GM12878 (cell line): ENCODE data around the gene PLPPR1. TPM values are rescaled to one million over a fixed set of nuclear protein-coding genes. Genes with fewer than 3 reads are reported as not detected.

ENCODE experiments used
- ATAC-seq: fragments of 200-7000 bp; cut with Tn5 transposase; 3 replicates; pipeline ENCODE4 v1.9.1; 2020; ENCODE audit warnings: mild to moderate bottlenecking, moderate library complexity
- BruUV-seq: library from RNA; stranded (reverse); fragments of 400-500 nt; replicated peaks from 2 replicates; lab custom pipeline; 2021; lab: Mats Ljungman, UMichigan
- CTCF ChIA-PET: fragments of 300-600 bp; sonication (Branson Sonifier 250); formaldehyde crosslinking; extraction: SDS; loops from one replicate; lab custom pipeline; 2021; ENCODE audit warnings: inconsistent platforms; lab: Yijun Ruan, JAX
- POLR2A ChIA-PET: fragments of 350-600 bp; formaldehyde crosslinking; extraction: SDS; loops from one replicate; lab custom pipeline; 2021; ENCODE audit warnings: inconsistent platforms; lab: Charles Lee
- RAD21 ChIA-PET: fragments of 300-600 bp; sonication (Branson Sonifier 250); formaldehyde crosslinking; loops from one replicate; lab custom pipeline; 2023; ENCODE audit warnings: antibody characterized with exemption; ENCODE audit not compliant: unreplicated experiment; lab: Charles Lee
- SMC1A ChIA-PET: fragments of 300-600 bp; sonication (Branson Sonifier 250); formaldehyde crosslinking; loops from one replicate; lab custom pipeline; 2023; ENCODE audit not compliant: unreplicated experiment, uncharacterized antibody; lab: Charles Lee
- DNase-seq: peaks from one replicate; pipeline ENCODE4 v3.0.0-alpha.2; 2011; ENCODE audit warnings: low read depth, low spot score
- FAIRE-seq: peaks from 3 replicates; lab custom pipeline; 2011; peaks lifted over from hg19 to GRCh38; lab: Jason Lieb, UNC
- H2AFZ ChIP-seq: 2 replicates; pipeline ENCODE4 v1.6.0; 2011; ENCODE audit warnings: low read depth, low read length, control low read depth; ENCODE audit not compliant: control insufficient read depth
- H3K27ac ChIP-seq: 2 replicates; pipeline ENCODE4 v1.5.1; 2011; ENCODE audit warnings: control low read depth; ENCODE audit not compliant: control insufficient read depth, insufficient read depth
- H3K27me3 ChIP-seq, 2 experiments: replicated peaks in 1 of 2; 2 replicates each; pipeline versions ENCODE4 v1.6.0 to v1.6.1; 2011; ENCODE audit warnings: low read length in 1 of 2; ENCODE audit not compliant: control insufficient read depth in 2 of 2, insufficient read depth in 2 of 2
- H3K36me3 ChIP-seq, 2 experiments: 2 replicates each; pipeline ENCODE4 v1.5.1; 2011; ENCODE audit warnings: low read length in 1 of 2; ENCODE audit not compliant: control insufficient read depth in 2 of 2, insufficient read depth in 2 of 2
- H3K4me1 ChIP-seq: 2 replicates; pipeline ENCODE4 v1.6.1; 2011; ENCODE audit warnings: mild to moderate bottlenecking, low read length, moderate library complexity, mixed read lengths; ENCODE audit not compliant: control insufficient read depth, insufficient read depth
- H3K4me2 ChIP-seq: 2 replicates; pipeline ENCODE4 v1.6.0; 2011; ENCODE audit warnings: control low read depth; ENCODE audit not compliant: control insufficient read depth, insufficient read depth
- H3K4me3 ChIP-seq: fragments of 200-600 bp; sonication (generic); 2 replicates; pipeline ENCODE4 v1.5.1; 2016
- H3K79me2 ChIP-seq: 2 replicates; pipeline ENCODE4 v1.6.0; 2011; ENCODE audit warnings: low read length; ENCODE audit not compliant: control insufficient read depth, insufficient read depth
- H3K9ac ChIP-seq: 2 replicates; pipeline ENCODE4 v1.8.0; 2011; ENCODE audit warnings: low read length, control low read depth, mixed read lengths; ENCODE audit not compliant: control insufficient read depth, insufficient read depth
- H3K9me3 ChIP-seq: replicated peaks from 3 replicates; pipeline ENCODE4 v1.5.1; 2011; ENCODE audit warnings: mild to moderate bottlenecking, low read length; ENCODE audit not compliant: control insufficient read depth, insufficient read depth
- H4K20me1 ChIP-seq: 2 replicates; pipeline ENCODE4 v1.6.0; 2011; ENCODE audit not compliant: control insufficient read depth, insufficient read depth
- SMAD1 ChIP-seq: fragments of 450-650 bp; IDR thresholded peaks from 2 replicates; pipeline ENCODE4 v1.6.1; 2018; ENCODE audit warnings: mild to moderate bottlenecking, low read depth; ENCODE audit not compliant: partially characterized antibody
- SRF ChIP-seq, 2 experiments: IDR thresholded peaks; 2 replicates each; pipeline ENCODE4 v1.6.1; 2011; ENCODE audit warnings: low read depth in 2 of 2, low read length in 2 of 2, mild to moderate bottlenecking in 1 of 2, moderate library complexity in 1 of 2
- TCF12 ChIP-seq: IDR thresholded peaks from 2 replicates; pipeline ENCODE4 v1.6.1; 2011; ENCODE audit warnings: low read depth, mild to moderate bottlenecking, low read length
- WGBS: methylation state at CpG from one replicate; pipeline ENCODE4 v1.1.6; 2016; ENCODE audit warnings: low lambda C conversion rate; ENCODE audit not compliant: insufficient replicate concordance, insufficient coverage; ENCODE audit errors: missing lambda C conversion rate; 5-methylcytosine and 5-hydroxymethylcytosine counted together
- in situ Hi-C: fragments of 300-500 bp; cut with MboI; formaldehyde crosslinking; loops from 9 replicates; pipeline ENCODE4 v1.14.3; 2018; ENCODE audit warnings: mixed read lengths
- intact Hi-C: fragments of 100-400 bp; cut with micrococcal nuclease; formaldehyde crosslinking; loops from one replicate; pipeline ENCODE4 v1.14.2; 2022; ENCODE audit not compliant: unreplicated experiment
- polyA plus RNA-seq, 11 experiments: library from polyadenylated mRNA; depleted of rRNA in 4 of 11; unstranded in 6 of 11; stranded (reverse) in 5 of 11; fragments of >200 nt; fragmentation: Nextera tagmentation in 4 of 11; fragmentation: Illumina TruSeq in 1 of 11; extraction: Ambion mirVana in 4 of 11; extraction: Trizol in 1 of 11; gene quantifications; 1 replicate in 1 of 11; 2 replicates in 10 of 11; pipeline versions ENCODE4 v1.2.1 to v1.2.3, GENCODE V29; 2011 to 2016; ENCODE audit warnings: inconsistent platforms in 2 of 11, missing spikeins in 2 of 11, low read depth in 1 of 11
- total RNA-seq, 4 experiments: library from RNA; depleted of rRNA in 3 of 4; stranded (reverse); fragments of >200 nt in 3 of 4; fragmentation: Illumina TruSeq in 1 of 4; extraction: Trizol in 1 of 4; gene quantifications; 2 replicates each; pipeline versions ENCODE4 v1.2.1 to v1.2.3, GENCODE V29; 2013 to 2021
- TF ChIP-seq, protein P1 (sequence below): fragments of 450-650 bp; IDR thresholded peaks from 2 replicates; pipeline ENCODE4 v1.6.1; 2017; ENCODE audit warnings: low read depth, mild to moderate bottlenecking, moderate library complexity
- TF ChIP-seq, protein P2 (sequence below): fragments of 450-650 bp; formaldehyde crosslinking; IDR thresholded peaks from 2 replicates; pipeline ENCODE4 v1.4.0; 2020; ENCODE audit warnings: mild to moderate bottlenecking, moderate library complexity

Gene PLPPR1
- total and polyA plus RNA-seq, 10 of the 15 experiments (the other 5 are each of a cell fraction or from before 2014, with no cell fraction given) = 0.69 TPM; not detected in 9

GRCh38 chr9:101158361-101158760 is 129.8 kb downstream of the PLPPR1 start:
- 24% methylated on average over 3 of the region's 3 CpGs for whole genome bisulfite sequencing
- no peaks in the 10 kb centered on the region for H3K9me3 ChIP-seq
- no TSS peak for BruUV-seq
- no peaks in the 10 kb centered on the region for H4K20me1 ChIP-seq
- no peaks in the 10 kb centered on the region for H3K79me2 ChIP-seq
- POLR2A ChIA-PET = no interaction called here
- SMC1A ChIA-PET = interaction anchor here (0.7 kb wide), 1 partner anchor 640 kb away, joined by 3 read pairs; no protein-coding TSS in a partner anchor
- H3K9ac ChIP-seq = no peak overlapping the region
- H3K27ac ChIP-seq = no peak overlapping the region
- RAD21 ChIA-PET = no interaction called here
- TF ChIP-seq, protein P1, sequence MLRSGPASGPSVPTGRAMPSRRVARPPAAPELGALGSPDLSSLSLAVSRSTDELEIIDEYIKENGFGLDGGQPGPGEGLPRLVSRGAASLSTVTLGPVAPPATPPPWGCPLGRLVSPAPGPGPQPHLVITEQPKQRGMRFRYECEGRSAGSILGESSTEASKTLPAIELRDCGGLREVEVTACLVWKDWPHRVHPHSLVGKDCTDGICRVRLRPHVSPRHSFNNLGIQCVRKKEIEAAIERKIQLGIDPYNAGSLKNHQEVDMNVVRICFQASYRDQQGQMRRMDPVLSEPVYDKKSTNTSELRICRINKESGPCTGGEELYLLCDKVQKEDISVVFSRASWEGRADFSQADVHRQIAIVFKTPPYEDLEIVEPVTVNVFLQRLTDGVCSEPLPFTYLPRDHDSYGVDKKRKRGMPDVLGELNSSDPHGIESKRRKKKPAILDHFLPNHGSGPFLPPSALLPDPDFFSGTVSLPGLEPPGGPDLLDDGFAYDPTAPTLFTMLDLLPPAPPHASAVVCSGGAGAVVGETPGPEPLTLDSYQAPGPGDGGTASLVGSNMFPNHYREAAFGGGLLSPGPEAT = no peak
- TF ChIP-seq TCF12 (no peak), SRF (IDR thresholded peaks at IDR 0.05; ENCODE audit: low read depth in 2 of 2, low read length in 2 of 2) (no peak), SMAD1 (no peak)
- TF ChIP-seq, protein P2, sequence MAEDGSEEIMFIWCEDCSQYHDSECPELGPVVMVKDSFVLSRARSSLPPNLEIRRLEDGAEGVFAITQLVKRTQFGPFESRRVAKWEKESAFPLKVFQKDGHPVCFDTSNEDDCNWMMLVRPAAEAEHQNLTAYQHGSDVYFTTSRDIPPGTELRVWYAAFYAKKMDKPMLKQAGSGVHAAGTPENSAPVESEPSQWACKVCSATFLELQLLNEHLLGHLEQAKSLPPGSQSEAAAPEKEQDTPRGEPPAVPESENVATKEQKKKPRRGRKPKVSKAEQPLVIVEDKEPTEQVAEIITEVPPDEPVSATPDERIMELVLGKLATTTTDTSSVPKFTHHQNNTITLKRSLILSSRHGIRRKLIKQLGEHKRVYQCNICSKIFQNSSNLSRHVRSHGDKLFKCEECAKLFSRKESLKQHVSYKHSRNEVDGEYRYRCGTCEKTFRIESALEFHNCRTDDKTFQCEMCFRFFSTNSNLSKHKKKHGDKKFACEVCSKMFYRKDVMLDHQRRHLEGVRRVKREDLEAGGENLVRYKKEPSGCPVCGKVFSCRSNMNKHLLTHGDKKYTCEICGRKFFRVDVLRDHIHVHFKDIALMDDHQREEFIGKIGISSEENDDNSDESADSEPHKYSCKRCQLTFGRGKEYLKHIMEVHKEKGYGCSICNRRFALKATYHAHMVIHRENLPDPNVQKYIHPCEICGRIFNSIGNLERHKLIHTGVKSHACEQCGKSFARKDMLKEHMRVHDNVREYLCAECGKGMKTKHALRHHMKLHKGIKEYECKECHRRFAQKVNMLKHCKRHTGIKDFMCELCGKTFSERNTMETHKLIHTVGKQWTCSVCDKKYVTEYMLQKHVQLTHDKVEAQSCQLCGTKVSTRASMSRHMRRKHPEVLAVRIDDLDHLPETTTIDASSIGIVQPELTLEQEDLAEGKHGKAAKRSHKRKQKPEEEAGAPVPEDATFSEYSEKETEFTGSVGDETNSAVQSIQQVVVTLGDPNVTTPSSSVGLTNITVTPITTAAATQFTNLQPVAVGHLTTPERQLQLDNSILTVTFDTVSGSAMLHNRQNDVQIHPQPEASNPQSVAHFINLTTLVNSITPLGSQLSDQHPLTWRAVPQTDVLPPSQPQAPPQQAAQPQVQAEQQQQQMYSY (CRISPR knock-in tag) = no peak
- no peak for DNase-seq
- H3K4me2 ChIP-seq = no peak overlapping the region
- no peaks in the 10 kb centered on the region for H3K4me1 ChIP-seq
- no peak for FAIRE-seq
- H3K4me3 ChIP-seq = no peak overlapping the region
- no peaks in the 10 kb centered on the region for H3K27me3 ChIP-seq
- intact Hi-C loops = no loop called here
- H3K36me3 ChIP-seq = no peaks in the 10 kb centered on the region
- H2AFZ ChIP-seq = no peak overlapping the region
- CTCF ChIA-PET = interaction anchor here (0.9 kb wide), 1 partner anchor 153 kb away, joined by 3 read pairs; no protein-coding TSS in a partner anchor
- in situ Hi-C loops = no loop called here
- no peak for ATAC-seq
